A172 (cell line): ENCODE measurements around the gene SETX. TPM values are rescaled to one million over a fixed set of nuclear protein-coding genes. Genes with fewer than 3 reads are reported as not detected.

Source experiments
- DNase-seq: peaks from one replicate; pipeline ENCODE4 v3.0.0-alpha.2; 2015; ENCODE audit warnings: low spot score
- total RNA-seq: library from RNA; depleted of rRNA; stranded (reverse); fragments of >200 nt; shearing (Covaris generic); gene quantifications from 2 replicates; pipeline ENCODE4 v1.2.3, GENCODE V29; 2014

SETX gene
- total RNA-seq, 1 experiment from 2014 or later: 33.6 TPM

GRCh38 chr9:132283165-132283564 lies 71.6 kb downstream of the SETX start:
- no peak for DNase-seq

DNA sequence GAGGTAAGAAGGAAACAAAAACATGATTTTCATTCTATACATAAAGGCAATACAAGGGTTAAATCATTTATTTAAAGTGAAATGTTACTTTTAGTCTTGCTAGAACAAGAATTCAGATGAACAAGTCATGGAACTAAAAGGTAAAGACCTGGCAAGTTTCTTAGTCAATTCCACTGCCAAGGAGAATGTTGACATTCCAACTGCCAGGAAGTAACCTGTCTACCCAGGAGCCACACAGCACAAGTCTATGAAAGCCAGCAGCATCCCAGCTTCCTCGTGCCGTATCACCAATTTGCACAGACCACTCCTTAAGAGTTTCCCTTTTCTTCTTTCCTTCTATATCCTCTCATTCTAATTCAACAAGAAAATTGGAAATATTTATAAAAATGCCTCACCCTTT lies 79.9 kb downstream of the SETX start:
- no peak for DNase-seq

DNA sequence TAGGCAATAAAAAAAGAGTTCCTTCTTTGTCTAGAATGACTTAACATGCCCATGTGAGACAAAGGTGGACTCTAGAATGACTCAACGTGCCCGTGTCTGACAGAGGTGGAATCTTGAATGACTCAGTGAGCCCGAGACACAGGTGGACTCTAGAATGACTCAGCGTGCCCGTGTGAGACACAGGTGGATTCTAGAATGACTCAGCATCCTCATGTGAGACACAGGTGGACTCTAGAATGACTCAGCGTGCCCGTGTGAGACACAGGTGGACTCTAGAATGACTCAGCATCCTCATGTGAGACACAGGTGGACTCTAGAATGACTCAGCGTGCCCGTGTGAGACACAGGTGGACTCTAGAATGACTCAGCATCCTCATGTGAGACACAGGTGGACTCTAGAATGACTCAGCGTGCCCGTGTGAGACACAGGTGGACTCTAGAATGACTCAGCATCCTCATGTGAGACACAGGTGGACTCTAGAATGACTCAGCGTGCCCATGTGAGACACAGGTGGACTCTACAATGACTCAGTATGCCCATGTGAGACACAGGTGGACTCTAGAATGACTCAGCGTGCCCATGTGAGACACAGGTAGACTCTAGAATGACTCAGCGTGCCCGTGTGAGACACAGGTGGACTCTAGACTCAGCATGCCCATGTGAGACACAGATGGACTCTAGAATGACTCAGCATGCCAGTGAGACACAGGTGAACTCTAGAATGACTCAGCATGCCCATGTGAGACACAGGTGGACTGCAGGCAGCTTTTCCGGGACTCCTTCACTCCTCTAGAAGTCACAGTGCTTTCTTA lies 84.9 kb downstream of the SETX start:
- peak; percentile 59 for DNase-seq

- DNase-seq: peak; percentile 76
Measured at GRCh38 chr9:132268725-132269352, 85.9 kb downstream of the SETX start.

DNA sequence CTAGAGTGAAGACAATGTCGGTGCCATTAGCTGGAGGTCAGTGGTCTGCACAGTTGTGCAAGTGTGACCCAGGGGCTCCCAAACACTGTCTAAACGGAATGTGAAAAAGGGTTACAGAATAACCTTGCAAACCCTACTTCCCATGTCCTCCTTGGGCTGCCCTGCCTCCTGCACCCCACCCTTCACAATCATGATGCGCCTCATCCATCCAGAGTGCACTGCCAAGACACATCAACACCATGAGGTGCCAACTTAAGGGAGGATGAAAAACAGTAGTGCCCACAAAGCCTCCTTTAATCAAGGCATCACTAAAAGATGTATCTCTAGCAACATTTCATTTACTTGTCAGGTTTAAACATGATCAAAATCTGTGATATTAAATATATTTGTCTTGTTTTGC lies 87.1 kb downstream of the SETX start:
- DNase-seq: no peak

- DNase-seq: no peak
Measured at GRCh38 chr9:132266017-132266416, 88.8 kb downstream of the SETX start.

- DNase-seq: no peak
Measured at GRCh38 chr9:132260846-132261245, 93.9 kb downstream of the SETX start.

- DNase-seq: no peak
Measured at GRCh38 chr9:132250324-132251262, 104.2 kb downstream of the SETX start.

- DNase-seq: no peak
Measured at GRCh38 chr9:132249690-132250089, 105.1 kb downstream of the SETX start.

GRCh38 chr9:132249123-132249522 lies 105.7 kb downstream of the SETX start:
- no peak for DNase-seq

- DNase-seq: no peak
Measured at GRCh38 chr9:132247942-132248341, 106.8 kb downstream of the SETX start.

DNA sequence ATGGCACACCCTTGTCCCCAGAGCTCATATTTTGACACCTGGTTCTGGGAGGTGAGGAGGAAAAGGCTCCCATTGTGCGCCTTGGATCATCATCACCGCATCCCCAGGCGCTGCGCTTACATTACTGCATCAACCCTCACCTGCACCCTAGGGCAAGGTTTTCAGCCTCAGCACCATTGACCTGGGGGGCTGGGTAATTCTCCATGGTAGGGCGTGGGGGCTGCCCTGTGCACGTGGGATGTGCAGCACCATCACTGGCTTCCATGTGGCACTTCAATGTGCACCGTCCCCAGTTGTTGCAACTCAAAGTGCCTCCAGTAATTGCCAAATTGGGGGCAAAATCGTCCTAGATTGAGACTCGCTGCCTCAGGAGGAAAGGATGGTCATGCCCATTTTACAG lies 109.3 kb downstream of the SETX start:
- no peak for DNase-seq

DNA sequence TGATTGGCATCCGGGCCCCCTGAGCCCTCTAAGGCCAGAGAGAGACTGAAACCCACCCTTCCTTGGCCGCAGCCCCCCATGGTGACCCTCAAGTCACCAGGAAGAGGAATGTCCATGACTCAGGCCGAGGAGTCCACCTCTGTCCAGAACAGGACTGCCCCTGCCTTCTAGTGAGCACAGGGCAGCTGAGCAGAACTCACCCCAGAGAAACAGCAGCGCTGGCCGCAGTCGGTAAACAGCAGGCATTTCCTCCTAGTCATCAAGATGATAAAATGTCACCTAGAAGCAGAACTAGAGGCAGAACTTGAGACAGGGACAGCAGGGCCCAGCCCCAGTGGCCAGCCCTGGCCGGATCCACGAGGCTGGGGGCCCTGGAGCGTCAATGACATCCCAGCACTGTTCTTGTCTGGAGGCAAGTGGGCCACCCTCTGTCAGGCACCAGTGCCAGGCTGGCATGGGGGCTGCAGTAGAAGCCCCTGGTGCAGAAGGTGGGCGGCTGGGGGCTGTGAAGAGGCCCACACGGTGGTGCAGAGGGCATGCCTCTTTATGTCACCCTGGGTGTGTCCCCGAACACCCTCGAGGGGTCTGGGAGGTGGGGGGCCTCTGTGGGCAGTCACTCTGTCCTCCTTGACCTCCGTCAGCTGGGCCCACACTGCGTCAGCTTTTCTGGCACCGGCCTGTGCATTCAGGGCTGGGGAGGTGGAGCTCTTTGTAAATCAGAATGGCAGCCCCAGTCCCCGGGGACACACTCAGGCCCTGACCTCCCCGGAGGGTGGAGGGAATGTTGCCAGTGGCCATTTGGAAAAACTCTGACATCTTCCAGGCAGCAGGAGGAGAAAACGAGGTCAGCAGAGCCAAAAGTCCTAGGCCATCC lies 110.0 kb downstream of the SETX start:
- peak; percentile 42 for DNase-seq

- peak; percentile 59 for DNase-seq
Measured at GRCh38 chr9:132243156-132244074, 111.4 kb downstream of the SETX start.

DNA sequence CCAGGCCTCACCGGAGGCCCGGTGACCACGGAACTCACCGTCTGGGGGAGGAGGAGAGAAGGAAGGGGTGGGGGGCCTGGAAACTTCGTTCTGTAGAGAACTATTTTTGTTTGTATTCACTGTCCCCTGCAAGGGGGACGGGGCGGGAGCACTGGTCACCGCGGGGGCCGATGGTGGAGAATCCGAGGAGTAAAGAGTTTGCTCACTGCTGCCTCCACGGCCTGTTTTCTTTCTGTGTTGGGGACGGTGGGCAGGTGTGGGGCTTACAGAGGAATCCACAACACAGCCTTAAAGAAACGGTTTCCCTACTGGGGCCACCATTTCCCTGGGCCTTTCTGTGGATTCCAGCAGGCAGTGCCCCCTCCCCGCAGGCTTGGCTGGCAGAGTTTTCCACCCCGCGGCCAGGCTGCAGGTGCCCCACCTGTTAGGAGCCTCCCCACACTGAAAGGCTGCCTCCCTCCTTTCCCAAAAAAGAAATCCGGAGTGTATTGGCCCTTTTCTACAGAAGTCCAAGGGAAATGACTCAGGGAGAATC lies 112.1 kb downstream of the SETX start:
- DNase-seq: no peak

- DNase-seq: no peak
Measured at GRCh38 chr9:132241840-132242620, 112.8 kb downstream of the SETX start.

- DNase-seq: no peak
Measured at GRCh38 chr9:132241483-132241839, 113.3 kb downstream of the SETX start.

- DNase-seq: peak; percentile 79
Measured at GRCh38 chr9:132240841-132241482, 113.8 kb downstream of the SETX start.
